ENCODE measurements around the gene MKLN1.
"Not testable (repeated sequence)": the region's sequence is repeated elsewhere in the genome, so short reads cannot be mapped to it uniquely, and the experiment has no call there.

MKLN1 gene

GRCh38 chr7:131497454-131497853, 169.8 kb downstream of the MKLN1 start:
- in situ Hi-C loops (cut with HindIII; ENCODE audit: low pct_unique_long_range_greater_than_20kb, low sequenced_read_pairs), result no loop called here
- no peak for TF ChIP-seq JUND (IDR thresholded peaks at IDR 0.05; ENCODE audit: low read depth)
- DNase-seq (ENCODE audit: low read depth in 1 of 2, low spot score in 1 of 2), result no peak

GRCh38 chr7:131498237-131498885, 170.7 kb downstream of the MKLN1 start:
- in situ Hi-C loops (cut with HindIII; ENCODE audit: low pct_unique_long_range_greater_than_20kb, low sequenced_read_pairs), result no loop called here
- TF ChIP-seq JUND (IDR thresholded peaks at IDR 0.05; ENCODE audit: low read depth), result no peak
- DNase-seq (ENCODE audit: low read depth in 1 of 2, low spot score in 1 of 2), result no peak

GRCh38 chr7:131499801-131500200, 172.1 kb downstream of the MKLN1 start:
- in situ Hi-C loops (cut with HindIII; ENCODE audit: low pct_unique_long_range_greater_than_20kb, low sequenced_read_pairs), result no loop called here
- no peak for DNase-seq (ENCODE audit: low read depth in 1 of 2, low spot score in 1 of 2)
- TF ChIP-seq JUND (IDR thresholded peaks at IDR 0.05; ENCODE audit: low read depth), result no peak

- no peak for DNase-seq (ENCODE audit: low read depth in 1 of 2, low spot score in 1 of 2)
- no peak for TF ChIP-seq JUND (IDR thresholded peaks at IDR 0.05; ENCODE audit: low read depth)
- in situ Hi-C loops (cut with HindIII; ENCODE audit: low pct_unique_long_range_greater_than_20kb, low sequenced_read_pairs), result no loop called here
Observed at GRCh38 chr7:131500357-131500756, 172.7 kb downstream of the MKLN1 start.

- no peak for DNase-seq (ENCODE audit: low read depth in 1 of 2, low spot score in 1 of 2)
- in situ Hi-C loops (cut with HindIII; ENCODE audit: low pct_unique_long_range_greater_than_20kb, low sequenced_read_pairs), result no loop called here
- no peak for TF ChIP-seq JUND (IDR thresholded peaks at IDR 0.05; ENCODE audit: low read depth)
Observed at GRCh38 chr7:131501422-131501821, 173.7 kb downstream of the MKLN1 start.

- no peak for DNase-seq (ENCODE audit: low read depth in 1 of 2, low spot score in 1 of 2)
- in situ Hi-C loops (cut with HindIII; ENCODE audit: low pct_unique_long_range_greater_than_20kb, low sequenced_read_pairs), result no loop called here
- no peak for TF ChIP-seq JUND (IDR thresholded peaks at IDR 0.05; ENCODE audit: low read depth)
Observed at GRCh38 chr7:131501930-131502685, 174.4 kb downstream of the MKLN1 start.

GRCh38 chr7:131502810-131503508, 175.3 kb downstream of the MKLN1 start:
- in situ Hi-C loops (cut with HindIII; ENCODE audit: low pct_unique_long_range_greater_than_20kb, low sequenced_read_pairs), result no loop called here
- no peak for DNase-seq (ENCODE audit: low read depth in 1 of 2, low spot score in 1 of 2)
- TF ChIP-seq JUND (IDR thresholded peaks at IDR 0.05; ENCODE audit: low read depth), result no peak

GRCh38 chr7:131503639-131504038, 176.0 kb downstream of the MKLN1 start:
- in situ Hi-C loops (cut with HindIII; ENCODE audit: low pct_unique_long_range_greater_than_20kb, low sequenced_read_pairs), result no loop called here

GRCh38 chr7:131504157-131504899, 176.7 kb downstream of the MKLN1 start:
- no peak for TF ChIP-seq JUND (IDR thresholded peaks at IDR 0.05; ENCODE audit: low read depth)
- no peak for DNase-seq (ENCODE audit: low read depth in 1 of 2, low spot score in 1 of 2)
- in situ Hi-C loops (cut with HindIII; ENCODE audit: low pct_unique_long_range_greater_than_20kb, low sequenced_read_pairs), result no loop called here

More at GRCh38 chr7:131503639-131504038, 176.0 kb downstream of the MKLN1 start:
- no peak for TF ChIP-seq JUND (IDR thresholded peaks at IDR 0.05; ENCODE audit: low read depth)
- DNase-seq (ENCODE audit: low read depth in 1 of 2, low spot score in 1 of 2), result no peak

GRCh38 chr7:131505037-131505620, 177.5 kb downstream of the MKLN1 start:
- in situ Hi-C loops (cut with HindIII; ENCODE audit: low pct_unique_long_range_greater_than_20kb, low sequenced_read_pairs); DNase-seq (ENCODE audit: low read depth in 1 of 2, low spot score in 1 of 2): not testable (repeated sequence)

- TF ChIP-seq JUND (IDR thresholded peaks at IDR 0.05; ENCODE audit: low read depth), result no peak
- in situ Hi-C loops (cut with HindIII; ENCODE audit: low pct_unique_long_range_greater_than_20kb, low sequenced_read_pairs), result no loop called here
- DNase-seq (ENCODE audit: low read depth in 1 of 2, low spot score in 1 of 2), result no peak
Observed at GRCh38 chr7:131505636-131506557, 178.2 kb downstream of the MKLN1 start.
